Stomach (tissue), 9 donors: ENCODE results near the gene PLPPR3. TPM values are rescaled to one million over a fixed set of nuclear protein-coding genes. Genes with fewer than 3 reads are reported as not detected.
A peak's percentile ranks its signal among the peaks of the same experiment; 100 is the strongest.

Experiments
- DNase-seq, 2 donors: peaks; one replicate each; pipeline versions ENCODE4 v3.0.0 to v3.0.0-alpha.2; 2013 to 2019
- H3K27ac ChIP-seq, 5 donors: fragments of 200-600 bp in 4 of 5; sonication (generic) in 4 of 5; one replicate each; pipeline ENCODE4 v1.5.1; 2013 to 2019; ENCODE audit warnings: mild to moderate bottlenecking in 1 of 5, moderate library complexity in 1 of 5
- H3K27me3 ChIP-seq, 3 donors: fragments of 200-600 bp; sonication (generic); one replicate each; pipeline ENCODE4 v1.5.1; 2017 to 2019; ENCODE audit warnings: mixed run types in 1 of 3
- H3K36me3 ChIP-seq, 4 donors: fragments of 200-600 bp; sonication (generic); 1 replicate in 3 of 4; 2 replicates in 1 of 4; pipeline ENCODE4 v1.5.1; 2016 to 2019
- H3K4me1 ChIP-seq, 4 donors: fragments of 200-600 bp; sonication (generic); one replicate each; pipeline ENCODE4 v1.5.1; 2016 to 2019
- H3K4me3 ChIP-seq, 4 donors: fragments of 200-600 bp; sonication (generic) in 3 of 4; one replicate each; pipeline ENCODE4 v1.5.1; 2016 to 2019; ENCODE audit warnings: mild to moderate bottlenecking in 1 of 4
- H3K9me3 ChIP-seq, 4 donors: fragments of 200-600 bp; sonication (generic); one replicate each; pipeline ENCODE4 v1.5.1; 2016 to 2019
- CTCF ChIP-seq, 7 experiments: fragments of 450-650 bp in 4 of 7; fragments of 200-600 bp in 3 of 7; sonication (generic) in 3 of 7; IDR thresholded peaks; one replicate each; pipeline ENCODE4 v1.5.1; 2016 to 2019; ENCODE audit warnings: antibody characterized with exemption in 7 of 7, control low read depth in 2 of 7, mild to moderate bottlenecking in 1 of 7
- EP300 ChIP-seq: sonication (generic); formaldehyde crosslinking; IDR thresholded peaks from one replicate; pipeline ENCODE4 v1.6.1; 2017; ENCODE audit warnings: antibody characterized with exemption
- POLR2A ChIP-seq, 4 donors: fragments of 450-650 bp; IDR thresholded peaks; one replicate each; pipeline ENCODE4 v1.6.1; 2016; ENCODE audit warnings: antibody characterized with exemption in 4 of 4, control low read depth in 2 of 4, mild to moderate bottlenecking in 1 of 4, moderate library complexity in 1 of 4
- POLR2AphosphoS5 ChIP-seq, 3 donors: sonication (generic); formaldehyde crosslinking; IDR thresholded peaks; one replicate each; pipeline ENCODE4 v1.6.1; 2016; ENCODE audit warnings: antibody characterized with exemption in 3 of 3
- WGBS, 5 donors: extraction: QIAGEN DNeasy Blood & Tissue Kit in 3 of 5; methylation state at CpG; one replicate each; pipeline versions ENCODE4 v1.1.5 to v1.1.7; 2013 to 2018; 5-methylcytosine and 5-hydroxymethylcytosine counted together
- intact Hi-C: fragments of 100-400 bp; cut with DNase I; formaldehyde crosslinking; loops from one replicate; pipeline ENCODE4 v1.15.1; 2023; ENCODE audit warnings: low total_unique reads
- polyA plus RNA-seq, 3 donors: library from polyadenylated mRNA; stranded (reverse); fragments of 200-250 nt; gene quantifications; one replicate each; pipeline ENCODE4 v1.2.3, GENCODE V29; 2013
- total RNA-seq, 5 donors: library from RNA; depleted of rRNA; stranded (reverse); fragments of >200 nt; gene quantifications; one replicate each; pipeline versions ENCODE4 v1.1.0 to v1.2.3, GENCODE V29; 2014 to 2016
- donor health status: healthy with polysubstance abuse.
- donor health status: Bipolar disorder and iron deficiency.
- donor health status: healthy.

The PLPPR3 gene
- total and polyA plus RNA-seq, 8 donors, result 0.46 to 0.55 TPM; not detected in 6

DNA sequence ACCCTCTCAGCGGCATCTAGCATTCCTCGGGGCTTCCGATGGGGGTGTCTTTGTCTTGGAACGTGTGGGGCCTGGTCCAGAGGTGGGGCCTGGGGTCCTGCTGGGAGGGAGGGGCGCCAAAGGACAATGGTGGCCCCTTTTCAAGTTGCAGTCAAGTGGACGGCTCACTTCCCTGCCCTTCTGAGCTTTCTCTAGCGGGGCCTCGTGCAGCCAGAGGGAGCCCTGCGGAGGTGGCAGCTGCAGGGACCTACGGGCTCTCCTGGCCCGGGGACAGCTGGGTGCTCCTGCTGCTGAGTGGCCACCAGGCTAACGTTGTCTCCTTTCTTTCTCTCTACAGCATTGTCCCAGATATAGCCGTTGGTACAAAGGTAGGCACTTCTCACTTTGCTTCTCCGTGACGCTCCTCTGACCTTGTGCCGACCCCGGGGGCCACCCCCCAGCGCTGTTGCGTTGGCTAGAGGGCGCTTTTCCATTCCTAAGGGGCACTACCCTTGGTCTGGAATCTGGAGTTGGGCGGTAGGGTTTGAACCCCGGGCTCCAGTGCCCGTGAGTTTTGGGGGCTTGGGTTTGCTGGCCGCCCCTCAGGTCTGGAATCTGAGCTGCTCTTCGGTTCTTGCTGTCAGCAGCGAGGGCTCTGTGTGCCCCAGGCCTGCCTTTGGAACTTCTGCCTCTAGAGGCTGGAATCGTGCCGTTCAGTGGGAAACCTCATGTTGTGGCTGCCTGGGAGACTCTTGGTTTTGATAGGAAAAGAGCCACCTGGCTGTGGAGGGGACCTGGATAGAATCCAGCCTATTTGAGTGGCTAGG, 22.5 kb downstream of the PLPPR3 start:
- Histone ChIP-seq H3K4me3 (peak overlapping the region; percentile 96 to 99 (median 97)), H3K27me3 (no peaks in the 10 kb centered on the region), H3K9me3 (no peaks in the 10 kb centered on the region), H3K4me1 (peaks cover 64 to 76% (median 74%) of the 10 kb centered on the region in 4 donors), H3K36me3 (peaks cover 24 to 43% (median 33%) of the 10 kb centered on the region in 4 donors), H3K27ac (peak overlapping the region; percentile 94 to 100 (median 96))
- peak in 1 of 2 donors; percentile 61 for DNase-seq
- WGBS, 5 donors, result 1 to 12% (median 8%) methylated on average over 13 to 28 of the region's 28 CpGs
- TF ChIP-seq POLR2A (IDR thresholded peaks at IDR 0.05), result no peak
- TF ChIP-seq POLR2AphosphoS5 (IDR thresholded peaks at IDR 0.05), result no peak
- no peak for TF ChIP-seq CTCF (IDR thresholded peaks at IDR 0.05)
- no peak for TF ChIP-seq EP300
- intact Hi-C loops, result no loop called here

DNA sequence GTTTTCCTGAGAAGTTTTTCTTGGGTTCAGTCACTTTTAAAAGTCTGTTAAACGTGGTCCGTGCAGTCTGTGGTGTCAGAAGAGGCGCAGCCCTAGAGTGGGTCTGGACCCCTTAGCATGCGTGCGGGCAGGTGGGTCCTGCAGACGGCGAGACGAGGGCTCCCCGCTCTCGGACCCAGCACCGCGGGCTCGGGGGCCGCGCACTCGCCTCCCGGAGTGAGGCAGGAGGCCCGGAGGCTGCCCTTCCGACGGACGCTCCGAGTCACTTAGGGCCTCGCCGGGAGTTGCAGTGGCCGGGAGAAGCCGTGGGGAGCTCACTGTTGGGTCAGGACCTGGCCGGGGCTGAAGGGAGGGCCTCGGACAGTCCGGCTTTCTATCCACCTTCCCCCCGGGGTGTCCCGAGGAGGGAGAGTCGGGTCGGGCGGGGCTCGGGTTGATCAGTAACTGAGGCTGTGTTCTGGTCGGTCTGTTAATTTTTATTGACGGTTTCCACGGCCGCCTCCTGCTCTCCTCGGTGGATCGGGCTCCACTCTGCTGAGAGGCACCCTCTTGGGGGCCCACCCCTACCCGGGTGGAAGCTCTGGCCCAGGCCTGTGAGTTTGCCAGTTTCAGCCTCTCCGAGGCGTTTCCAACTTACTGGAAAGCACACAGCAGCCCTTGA, 23.2 kb downstream of the PLPPR3 start:
- H3K4me3 ChIP-seq, result peak overlapping the region; percentile 96 to 99 (median 97)
- WGBS, 5 donors, result 0 to 2% (median 1%) methylated on average over 13 to 44 of the region's 44 CpGs
- H3K27ac ChIP-seq, result peak overlapping the region; percentile 94 to 100 (median 96)
- intact Hi-C loops, result no loop called here
- H3K36me3 ChIP-seq, result peaks cover 16 to 36% (median 26%) of the 10 kb centered on the region in 4 donors
- no peak for TF ChIP-seq CTCF (IDR thresholded peaks at IDR 0.05)
- TF ChIP-seq POLR2AphosphoS5 (IDR thresholded peaks at IDR 0.05), result no peak
- TF ChIP-seq EP300, result no peak
- no peak for TF ChIP-seq POLR2A (IDR thresholded peaks at IDR 0.05)
- H3K4me1 ChIP-seq, result peaks cover 61 to 69% (median 68%) of the 10 kb centered on the region in 4 donors
- no peaks in the 10 kb centered on the region for H3K9me3 ChIP-seq
- DNase-seq, result peak in 1 of 2 donors; percentile 56
- H3K27me3 ChIP-seq, result no peaks in the 10 kb centered on the region

DNA sequence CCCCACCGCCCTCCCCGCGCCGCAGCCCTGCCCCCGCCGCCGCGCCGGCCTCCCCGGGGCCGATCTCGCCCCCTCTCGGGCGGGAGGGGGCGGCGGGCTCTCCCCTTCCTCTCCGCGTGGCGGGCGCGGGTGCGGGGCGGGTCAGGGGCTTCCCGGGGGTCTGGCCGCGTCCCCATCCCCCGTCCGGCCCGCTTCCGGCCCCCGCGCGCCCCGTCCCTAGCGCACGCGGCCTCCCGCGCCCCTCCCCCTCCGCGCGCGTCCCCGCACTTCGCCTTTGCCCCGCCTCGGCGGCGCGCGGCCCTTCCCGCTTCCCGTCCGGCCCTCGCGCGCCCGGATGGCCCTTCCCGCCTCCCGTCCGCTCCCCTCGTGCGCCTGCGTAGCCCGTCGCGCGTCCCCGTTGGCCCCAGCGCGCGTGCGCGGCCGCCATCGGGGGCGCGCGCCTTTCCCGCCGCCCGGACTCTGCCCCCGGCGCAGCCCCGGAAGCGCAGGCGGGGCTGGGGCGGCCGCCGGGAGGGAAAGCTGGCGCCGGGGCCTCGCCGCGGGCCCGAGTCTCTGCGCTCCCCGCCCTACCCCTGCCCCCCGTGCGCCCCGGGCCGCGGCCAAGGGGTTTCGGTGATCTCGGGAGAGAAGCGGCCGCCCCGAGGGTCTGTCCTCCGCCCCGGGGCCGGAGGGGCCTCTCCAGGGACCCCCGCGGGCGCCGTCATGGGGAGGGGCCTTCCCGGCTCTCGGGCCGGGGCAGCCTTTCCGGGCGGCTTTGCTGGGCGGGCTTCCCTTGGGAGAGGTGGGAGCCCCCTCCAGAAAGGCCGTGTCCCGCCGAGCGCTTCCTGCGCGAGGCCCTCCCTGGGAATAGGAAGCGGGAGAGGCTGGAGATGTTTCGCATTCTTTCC, 24.0 kb downstream of the PLPPR3 start:
- H3K4me1 ChIP-seq, result peaks cover 54 to 61% (median 60%) of the 10 kb centered on the region in 4 donors
- peak overlapping the region; percentile 96 to 99 (median 97) for H3K4me3 ChIP-seq
- intact Hi-C loops, result no loop called here
- DNase-seq, result peak; percentile 93 to 97
- no peaks in the 10 kb centered on the region for H3K9me3 ChIP-seq
- 0 to 1% (median 1%) methylated on average over 37 to 126 of the region's 129 CpGs for WGBS, 5 donors
- H3K27ac ChIP-seq, result peak overlapping the region; percentile 94 to 100 (median 96)
- H3K27me3 ChIP-seq, result no peaks in the 10 kb centered on the region
- peak; percentile 60 to 86 (median 78) for TF ChIP-seq POLR2AphosphoS5 (IDR thresholded peaks at IDR 0.05)
- TF ChIP-seq CTCF (IDR thresholded peaks at IDR 0.05), result no peak
- TF ChIP-seq EP300, result no peak
- peaks cover 9 to 28% (median 18%) of the 10 kb centered on the region in 4 donors for H3K36me3 ChIP-seq
